ENCODE results near the gene SCN7A. TPM values are rescaled to one million over a fixed set of nuclear protein-coding genes. Genes with fewer than 3 reads are reported as not detected.

SCN7A gene
- total and polyA plus RNA-seq, 2 of the 4 experiments (the other 2 are of a cell fraction), result 0.39 to 0.90 TPM

- intact Hi-C loops (cut with micrococcal nuclease), result no loop called here
- BruUV-seq (replicated peaks), result no TSS peak
- dilution Hi-C loops (cut with HindIII; ENCODE audit: low sequenced_read_pairs, unreplicated experiment), result no loop called here
Measured at GRCh38 chr2:166463640-166464039, 30.4 kb downstream of the SCN7A start.

More at GRCh38 chr2:166463640-166464039, 30.4 kb downstream of the SCN7A start:
- H2BK120ac ChIP-seq (ENCODE audit: low read depth, low read length), result no peak overlapping the region
- H3K27ac ChIP-seq (ENCODE audit: insufficient read depth, low read length), result no peak overlapping the region
- no peak overlapping the region for H3K4ac ChIP-seq (ENCODE audit: low read depth, low read length)
- no peak overlapping the region for H3K56ac ChIP-seq (ENCODE audit: extremely low read depth, insufficient read depth, low read length)
- no peak overlapping the region for H4K8ac ChIP-seq (ENCODE audit: low read depth in 2 of 2, low read length in 2 of 2)
- no peak for DNase-seq
- no peaks in the 10 kb centered on the region for H3K4me1 ChIP-seq (ENCODE audit: control insufficient read depth, insufficient read depth, low read length)
- H3K23ac ChIP-seq (ENCODE audit: low read depth, low read length), result no peak overlapping the region
- H3K4me3 ChIP-seq (ENCODE audit: insufficient read depth, low read depth, low read length), result no peak overlapping the region
- H2AK9ac ChIP-seq (replicated peaks; ENCODE audit: low read depth, low read length, poor library complexity), result no peak overlapping the region
- no peaks in the 10 kb centered on the region for H3K9me1 ChIP-seq (ENCODE audit: insufficient read depth, low read length)
- H4K5ac ChIP-seq (ENCODE audit: low read depth, low read length), result no peak overlapping the region
- H2AK5ac ChIP-seq (ENCODE audit: low read depth, low read length), result no peak overlapping the region
- POLR2A ChIA-PET (ENCODE audit: unreplicated experiment), result no interaction called here
- H2BK20ac ChIP-seq (ENCODE audit: low read depth, low read length), result no peak overlapping the region
- no peak overlapping the region for H3K14ac ChIP-seq (replicated peaks; ENCODE audit: low read depth, low read length)
- no peaks in the 10 kb centered on the region for H3K79me1 ChIP-seq (ENCODE audit: low read depth in 1 of 2, low read length in 2 of 2)
- H3K18ac ChIP-seq (ENCODE audit: low read depth, low read length), result no peak overlapping the region
- TF ChIP-seq RAD21 (IDR thresholded peaks at IDR 0.05; ENCODE audit: low read length) (no peak), POLR2A (IDR thresholded peaks at IDR 0.05; ENCODE audit: low read depth, low read length) (no peak), RFX5 (IDR thresholded peaks at IDR 0.05; ENCODE audit: low read depth, low read length) (no peak), CHD1 (IDR thresholded peaks at IDR 0.05; ENCODE audit: low read depth, low read length) (no peak), MXI1 (IDR thresholded peaks at IDR 0.05; ENCODE audit: borderline replicate concordance, low read depth, low read length) (no peak), FOS (IDR thresholded peaks at IDR 0.05; ENCODE audit: low read depth, low read length) (no peak), MAFK (IDR thresholded peaks at IDR 0.05; ENCODE audit: low read depth, low read length) (no peak), CTCF (conservative IDR thresholded peaks at IDR 0.05; ENCODE audit: low read depth, low read length) (no peak), MAZ (IDR thresholded peaks at IDR 0.05; ENCODE audit: borderline replicate concordance, low read depth, low read length) (no peak), SMC3 (IDR thresholded peaks at IDR 0.05; ENCODE audit: low read depth, low read length) (no peak), NFE2L2 (IDR thresholded peaks at IDR 0.05; ENCODE audit: low read depth, low read length) (no peak), CEBPB (IDR thresholded peaks at IDR 0.05; ENCODE audit: low read depth, low read length) (no peak), USF2 (IDR thresholded peaks at IDR 0.05; ENCODE audit: low read depth, low read length) (no peak), BHLHE40 (IDR thresholded peaks at IDR 0.05; ENCODE audit: low read depth, low read length) (no peak), RCOR1 (IDR thresholded peaks at IDR 0.05; ENCODE audit: insufficient replicate concordance, low read length) (no peak)
- TF ChIP-seq, protein P1, sequence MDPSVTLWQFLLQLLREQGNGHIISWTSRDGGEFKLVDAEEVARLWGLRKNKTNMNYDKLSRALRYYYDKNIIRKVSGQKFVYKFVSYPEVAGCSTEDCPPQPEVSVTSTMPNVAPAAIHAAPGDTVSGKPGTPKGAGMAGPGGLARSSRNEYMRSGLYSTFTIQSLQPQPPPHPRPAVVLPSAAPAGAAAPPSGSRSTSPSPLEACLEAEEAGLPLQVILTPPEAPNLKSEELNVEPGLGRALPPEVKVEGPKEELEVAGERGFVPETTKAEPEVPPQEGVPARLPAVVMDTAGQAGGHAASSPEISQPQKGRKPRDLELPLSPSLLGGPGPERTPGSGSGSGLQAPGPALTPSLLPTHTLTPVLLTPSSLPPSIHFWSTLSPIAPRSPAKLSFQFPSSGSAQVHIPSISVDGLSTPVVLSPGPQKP (IDR thresholded peaks at IDR 0.05; ENCODE audit: borderline replicate concordance, low read depth, low read length), result no peak
- no peak for ATAC-seq (ENCODE audit: low read depth)
- in situ Hi-C loops (cut with MboI; ENCODE audit: low sequenced_read_pairs), result no loop called here
- no peak overlapping the region for H2BK15ac ChIP-seq (ENCODE audit: low read depth, low read length)
- no peaks in the 10 kb centered on the region for H3K9me3 ChIP-seq (ENCODE audit: control insufficient read depth, insufficient read depth, low read length)
- H2AFZ ChIP-seq (replicated peaks; ENCODE audit: low read length, poor library complexity), result no peak overlapping the region
- H3K36me3 ChIP-seq (ENCODE audit: control insufficient read depth, insufficient read depth, low read length), result no peaks in the 10 kb centered on the region
- H4K20me1 ChIP-seq (ENCODE audit: insufficient read depth, low read length), result no peaks in the 10 kb centered on the region
- no peak overlapping the region for H2BK5ac ChIP-seq (ENCODE audit: low read depth, low read length, poor library complexity, severe bottlenecking)
- no peaks in the 10 kb centered on the region for H3K27me3 ChIP-seq (ENCODE audit: control insufficient read depth, insufficient read depth, low read length)
- no CpG with 5 or more reads among the region's 5 CpGs for WGBS, 2 experiments (ENCODE audit: extremely low coverage in 2 of 2, insufficient read length in 1 of 2)
- H3K9ac ChIP-seq (ENCODE audit: low read depth, low read length), result no peak overlapping the region
- no peak overlapping the region for H3K4me2 ChIP-seq (ENCODE audit: low read depth, low read length)
- CTCF ChIA-PET, result no interaction called here
- no peak overlapping the region for H4K91ac ChIP-seq (ENCODE audit: insufficient read depth, low read depth, low read length)
